Muscle layer of duodenum (tissue), 2 donors: ENCODE data around the gene DUSP2.

Experiments used
- H3K27ac ChIP-seq: one replicate; pipeline ENCODE4 v1.7.0; 2013; ENCODE audit warnings: mild to moderate bottlenecking, low read length
- H3K27me3 ChIP-seq: one replicate; pipeline ENCODE4 v1.7.0; 2013; ENCODE audit warnings: low read depth, mild to moderate bottlenecking, control low read depth, low read length
- H3K36me3 ChIP-seq, 2 donors: one replicate each; pipeline ENCODE4 v1.7.0; 2013; ENCODE audit warnings: low read length in 2 of 2, control low read depth in 1 of 2, mild to moderate bottlenecking in 1 of 2; ENCODE audit not compliant: insufficient read depth in 2 of 2, control insufficient read depth in 1 of 2
- H3K4me1 ChIP-seq, 2 donors: one replicate each; pipeline ENCODE4 v1.7.0; 2013; ENCODE audit warnings: low read length in 2 of 2, mild to moderate bottlenecking in 2 of 2, control low read depth in 1 of 2, moderate library complexity in 1 of 2; ENCODE audit not compliant: insufficient read depth in 2 of 2, control insufficient read depth in 1 of 2
- H3K4me3 ChIP-seq, 2 donors: one replicate each; pipeline ENCODE4 v1.7.0; 2013; ENCODE audit warnings: low read length in 2 of 2, low read depth in 1 of 2, mild to moderate bottlenecking in 1 of 2
- H3K9me3 ChIP-seq, 2 donors: one replicate each; pipeline ENCODE4 v1.7.0; 2013; ENCODE audit warnings: low read length in 2 of 2, control low read depth in 1 of 2, mild to moderate bottlenecking in 1 of 2; ENCODE audit not compliant: control insufficient read depth in 1 of 2
- donor health status: healthy.

Gene DUSP2

DNA sequence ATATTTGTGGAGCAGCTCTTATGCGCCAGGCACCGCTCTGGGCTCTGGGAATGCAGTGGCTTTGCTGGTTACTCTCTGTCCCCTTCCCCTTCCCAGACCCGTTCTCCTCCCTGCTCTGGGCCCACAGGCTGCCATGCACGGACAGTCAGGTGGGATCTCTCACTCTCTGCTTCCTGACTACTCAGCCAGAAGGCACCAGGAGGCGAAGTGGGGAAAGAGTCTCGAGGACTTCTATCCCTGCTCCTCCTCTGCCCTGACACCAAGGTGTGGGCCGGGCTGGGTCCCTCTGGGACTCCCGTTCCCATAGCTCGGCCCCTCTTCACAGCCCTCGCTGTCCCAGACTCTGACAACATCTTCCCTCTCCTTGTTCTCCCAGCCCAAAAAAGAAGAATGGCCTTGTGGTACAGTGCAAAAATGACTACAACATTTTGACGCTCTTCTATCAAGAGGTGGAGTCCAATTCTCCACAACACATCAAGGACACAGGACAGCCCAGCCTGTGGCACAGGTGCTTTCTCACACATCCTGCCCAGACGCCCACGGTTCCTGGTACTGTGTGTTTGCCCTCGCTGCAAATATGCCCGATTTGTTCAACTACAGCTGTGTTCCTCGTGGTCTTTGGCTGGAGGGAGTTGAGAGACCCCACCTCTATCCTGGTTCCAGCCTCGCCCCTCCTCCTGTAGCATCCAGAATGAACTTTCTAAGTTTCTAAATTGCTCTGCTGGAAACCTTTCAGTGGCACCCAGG, 14.0 kb upstream of the DUSP2 start:
- Histone ChIP-seq H3K4me1 (no peaks in the 10 kb centered on the region), H3K27me3 (no peaks in the 10 kb centered on the region), H3K27ac (no peak overlapping the region), H3K4me3 (no peak overlapping the region), H3K9me3 (peaks cover 0 to 3% of the 10 kb centered on the region in 2 donors), H3K36me3 (no peaks in the 10 kb centered on the region)

DNA sequence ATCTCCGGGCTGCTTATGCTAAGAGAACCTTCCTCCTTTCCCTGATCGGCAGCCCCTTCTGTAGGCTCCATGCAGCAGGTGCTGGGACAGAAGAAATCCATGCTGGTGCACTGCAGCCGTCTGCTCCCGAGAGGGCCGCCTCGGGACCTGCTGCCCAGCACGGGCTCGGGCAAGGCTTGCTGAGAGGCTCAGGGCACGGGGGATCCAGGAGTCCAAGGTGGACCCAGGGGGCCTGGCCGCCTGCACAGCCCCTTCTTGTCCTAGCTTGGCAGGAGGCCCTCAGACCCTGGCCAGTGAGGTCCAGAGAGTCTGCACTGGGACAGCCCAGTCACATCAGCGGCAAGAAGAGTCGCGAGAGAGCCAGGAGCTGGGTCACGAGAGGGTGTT, 13.3 kb upstream of the DUSP2 start:
- no peak overlapping the region for H3K27ac ChIP-seq
- no peak overlapping the region for H3K4me3 ChIP-seq
- H3K36me3 ChIP-seq: no peaks in the 10 kb centered on the region
- peaks cover 0 to 3% of the 10 kb centered on the region in 2 donors for H3K9me3 ChIP-seq
- H3K27me3 ChIP-seq: no peaks in the 10 kb centered on the region
- no peaks in the 10 kb centered on the region for H3K4me1 ChIP-seq

DNA sequence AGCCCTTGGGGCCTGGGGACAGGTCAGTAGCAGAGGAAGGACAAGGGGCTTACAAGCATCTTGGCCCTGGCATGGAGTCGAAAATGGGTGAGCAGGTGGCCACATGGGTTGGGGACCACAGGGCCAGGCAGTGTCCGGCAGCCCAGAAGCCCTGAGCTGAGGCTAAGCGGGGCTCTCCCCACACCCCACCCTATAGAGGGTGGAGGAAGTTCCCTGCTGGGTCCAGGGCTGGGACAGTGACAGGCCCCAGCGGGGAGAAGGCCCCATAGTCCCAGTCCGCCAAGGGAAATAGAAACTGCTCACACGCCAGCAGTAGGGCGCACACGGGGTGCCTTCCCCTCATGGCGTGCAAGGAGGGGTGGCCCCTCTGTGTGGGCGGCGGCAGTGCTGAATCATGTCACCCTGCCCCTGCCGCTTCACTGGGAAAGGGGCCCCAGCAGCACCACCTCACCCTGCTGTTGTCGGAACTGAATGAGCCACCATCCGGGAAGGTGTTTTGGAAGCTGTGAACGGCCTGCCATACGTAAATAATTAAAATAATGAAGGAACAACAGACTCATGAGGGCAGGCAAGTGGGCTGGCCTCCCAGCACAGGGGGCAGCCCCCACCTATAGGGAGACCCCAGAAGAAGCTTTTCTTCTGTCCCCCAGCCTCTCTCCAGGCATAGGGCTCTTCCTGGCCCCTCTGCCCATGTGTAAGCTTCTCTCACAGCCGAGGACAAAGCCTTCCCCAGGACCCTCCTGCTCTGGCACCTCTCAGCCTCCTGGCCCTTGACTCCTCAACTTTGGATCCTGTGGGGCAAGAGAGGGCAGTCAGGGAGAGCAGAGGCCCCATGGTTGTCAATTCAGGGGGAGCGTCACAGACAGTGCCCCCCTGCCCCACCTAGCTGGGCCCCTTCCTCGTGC, 12.7 kb upstream of the DUSP2 start:
- H3K36me3 ChIP-seq: no peaks in the 10 kb centered on the region
- no peak overlapping the region for H3K27ac ChIP-seq
- no peak overlapping the region for H3K4me3 ChIP-seq
- no peaks in the 10 kb centered on the region for H3K4me1 ChIP-seq
- peaks cover 0 to 3% of the 10 kb centered on the region in 2 donors for H3K9me3 ChIP-seq
- H3K27me3 ChIP-seq: no peaks in the 10 kb centered on the region

DNA sequence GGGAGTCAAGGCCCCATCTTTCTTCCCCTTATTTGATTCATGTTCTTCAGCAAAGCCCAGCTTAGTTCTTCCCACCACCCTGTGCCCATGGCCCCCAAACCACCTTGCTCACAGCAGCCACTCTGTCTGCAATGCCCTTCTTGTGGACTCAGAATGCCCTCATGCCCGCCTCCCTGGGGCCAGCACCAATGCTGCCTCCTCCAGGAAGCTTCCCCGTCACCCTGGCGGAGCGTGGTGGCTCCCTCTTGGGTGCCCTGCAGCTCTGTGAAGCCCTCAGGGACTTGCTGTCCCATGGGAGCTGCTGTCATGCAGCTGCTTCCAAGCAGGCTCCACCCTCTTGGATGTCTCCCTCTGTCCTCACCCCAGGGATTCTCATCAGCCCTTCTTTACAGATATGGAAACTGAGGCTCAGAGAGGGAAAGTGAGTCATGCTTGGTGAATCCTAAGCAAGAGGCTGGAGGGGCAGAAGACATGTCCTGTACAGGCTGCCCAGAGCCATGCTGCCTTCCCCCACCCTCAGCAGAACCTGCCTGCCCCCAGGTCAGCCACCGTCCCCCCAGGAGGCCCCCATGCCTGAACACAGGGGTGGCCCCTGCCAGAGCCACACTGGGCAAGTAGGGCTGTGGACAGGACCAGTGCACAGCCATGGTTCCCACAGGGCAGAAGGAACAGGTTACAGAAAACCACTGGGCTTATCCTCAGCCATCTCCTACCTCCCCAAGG, 11.8 kb upstream of the DUSP2 start:
- H3K27ac ChIP-seq: no peak overlapping the region
- no peak overlapping the region for H3K4me3 ChIP-seq

DNA sequence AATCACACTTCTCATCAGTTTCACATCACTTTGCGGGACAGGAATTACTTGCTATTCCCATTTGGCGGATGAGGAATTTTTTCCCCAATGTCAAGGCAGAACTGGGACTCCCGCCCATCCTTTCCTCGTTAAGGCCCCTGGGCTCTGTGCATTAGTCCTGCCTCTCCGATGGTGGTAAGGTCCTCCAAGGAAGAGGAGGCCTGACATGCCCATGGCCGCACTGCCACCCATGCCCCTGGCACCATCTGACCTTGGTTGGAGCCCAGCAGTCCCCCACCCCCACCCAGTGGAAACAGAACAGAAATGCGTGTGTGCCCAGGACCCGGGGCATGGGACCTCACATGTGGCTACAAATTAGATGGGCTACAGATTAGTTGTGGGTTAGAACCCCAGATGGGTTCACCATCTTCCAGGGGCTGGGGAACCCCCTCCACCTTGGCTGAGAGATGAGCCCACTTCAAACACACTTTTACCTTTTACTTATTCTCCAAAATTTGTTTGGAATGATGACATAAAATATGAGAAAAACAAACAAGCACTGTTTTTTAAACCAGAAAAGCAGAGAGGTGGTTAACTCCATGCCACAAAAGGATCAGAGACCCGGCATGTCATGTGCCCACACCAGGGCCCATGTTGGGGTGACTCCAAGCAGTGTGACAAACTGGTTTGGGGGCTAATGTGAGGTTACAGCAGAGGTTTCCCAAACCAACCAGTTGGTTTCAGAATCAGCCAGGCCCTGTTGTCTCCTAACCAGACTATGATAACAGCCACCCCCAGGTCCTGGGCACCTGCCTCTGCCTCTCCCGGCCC, 11.0 kb upstream of the DUSP2 start:
- Histone ChIP-seq H3K4me3 (no peak overlapping the region), H3K9me3 (peaks cover 0 to 3% of the 10 kb centered on the region in 2 donors), H3K36me3 (no peaks in the 10 kb centered on the region), H3K27ac (no peak overlapping the region), H3K27me3 (no peaks in the 10 kb centered on the region), H3K4me1 (no peaks in the 10 kb centered on the region)

More for the DNA sequence above, 11.8 kb upstream of the DUSP2 start:
- no peaks in the 10 kb centered on the region for H3K36me3 ChIP-seq
- no peaks in the 10 kb centered on the region for H3K4me1 ChIP-seq
- no peaks in the 10 kb centered on the region for H3K27me3 ChIP-seq
- peaks cover 0 to 3% of the 10 kb centered on the region in 2 donors for H3K9me3 ChIP-seq

DNA sequence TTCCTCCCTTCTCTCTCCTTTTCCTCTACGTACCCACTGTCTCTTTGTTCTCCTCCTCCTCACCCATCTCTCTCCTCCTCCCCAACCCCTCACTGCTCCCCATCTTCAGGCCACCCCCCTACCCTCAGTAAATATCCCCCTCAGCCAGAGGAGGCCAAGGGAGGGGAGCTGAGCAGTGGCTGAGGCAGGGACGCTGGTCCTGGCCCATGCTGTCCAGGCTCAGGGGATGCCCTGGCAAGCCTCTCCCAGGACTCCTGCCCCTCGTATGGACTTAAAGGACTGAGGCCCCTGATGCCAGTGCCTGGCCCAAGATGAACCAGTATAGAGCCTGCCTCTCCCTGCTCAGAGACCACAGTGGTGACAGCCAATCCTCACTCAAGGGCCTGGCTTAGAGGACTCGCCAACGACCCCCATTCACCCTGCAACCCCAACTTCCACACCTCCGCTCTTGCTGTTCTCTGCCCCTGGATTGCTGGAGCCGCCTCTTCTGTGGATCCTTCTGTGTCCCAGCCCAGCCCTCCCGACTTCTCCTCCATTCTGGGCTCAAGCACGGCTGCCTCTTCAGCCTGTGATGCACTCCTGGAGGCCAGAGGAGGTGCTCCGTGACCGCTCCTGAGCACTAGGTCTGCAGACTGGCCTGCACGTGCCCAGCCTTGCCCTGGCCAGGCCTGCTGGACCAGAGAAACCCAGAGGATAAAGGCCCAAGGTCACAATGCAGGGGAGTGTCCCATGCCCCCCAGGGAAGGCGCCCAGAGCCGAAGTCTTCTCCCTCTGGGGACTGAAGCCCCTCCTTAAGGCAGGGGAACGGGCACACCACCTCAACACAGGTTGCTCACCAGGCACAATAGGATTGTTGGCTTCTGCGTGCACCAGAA, 9.5 kb upstream of the DUSP2 start:
- no peak overlapping the region for H3K27ac ChIP-seq
- H3K27me3 ChIP-seq: no peaks in the 10 kb centered on the region
- H3K9me3 ChIP-seq: no peaks in the 10 kb centered on the region
- no peaks in the 10 kb centered on the region for H3K36me3 ChIP-seq
- no peak overlapping the region for H3K4me3 ChIP-seq
- H3K4me1 ChIP-seq: no peaks in the 10 kb centered on the region

DNA sequence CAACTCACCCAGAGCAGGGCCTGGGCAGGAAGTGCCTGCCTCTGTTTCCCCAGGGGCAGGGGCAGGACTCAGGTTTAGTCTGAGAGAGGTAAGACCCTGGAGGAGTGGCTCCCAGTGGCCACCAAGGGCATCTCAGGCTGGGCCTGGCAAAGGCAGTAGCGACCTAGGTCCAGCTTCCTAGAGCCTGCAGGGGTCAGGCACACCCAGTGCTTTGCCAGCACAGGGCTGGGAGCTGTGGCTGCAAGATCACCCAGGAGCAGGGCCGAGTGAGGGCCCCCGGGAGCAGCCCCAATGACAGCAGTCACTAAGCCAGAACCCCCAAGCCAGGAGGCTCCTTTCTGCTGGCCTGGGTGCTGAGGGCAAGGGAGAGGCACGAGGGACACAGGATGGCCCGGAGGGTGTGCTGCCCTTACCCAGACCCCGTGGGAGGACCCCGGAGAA, 8.8 kb upstream of the DUSP2 start:
- Histone ChIP-seq H3K27me3 (no peaks in the 10 kb centered on the region), H3K9me3 (no peaks in the 10 kb centered on the region), H3K4me1 (no peaks in the 10 kb centered on the region), H3K4me3 (no peak overlapping the region), H3K27ac (no peak overlapping the region), H3K36me3 (no peaks in the 10 kb centered on the region)

DNA sequence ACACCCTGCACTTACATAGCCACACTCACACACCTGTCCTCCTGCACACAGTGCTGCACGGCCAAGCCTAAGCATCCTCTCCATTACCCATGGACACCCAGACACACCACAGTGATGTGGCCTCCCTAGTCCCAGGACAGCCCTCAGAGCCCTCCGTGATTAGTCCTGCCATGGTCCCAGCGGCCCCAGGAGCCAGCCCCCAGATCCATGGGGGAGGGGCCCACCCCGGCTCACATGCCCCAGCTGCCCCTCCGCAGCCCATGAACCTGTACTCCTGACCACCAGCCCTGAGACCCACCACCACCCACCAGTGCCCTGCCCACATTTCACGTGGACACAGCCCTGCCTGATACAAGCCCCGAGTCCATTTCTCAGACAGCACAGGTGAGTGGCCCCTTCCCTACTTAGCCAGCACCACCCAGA, 8.1 kb upstream of the DUSP2 start:
- Histone ChIP-seq H3K27ac (no peak overlapping the region), H3K4me1 (peaks cover 0 to under 1% of the 10 kb centered on the region in 2 donors), H3K27me3 (no peaks in the 10 kb centered on the region), H3K4me3 (no peak overlapping the region), H3K36me3 (no peaks in the 10 kb centered on the region), H3K9me3 (no peaks in the 10 kb centered on the region)

DNA sequence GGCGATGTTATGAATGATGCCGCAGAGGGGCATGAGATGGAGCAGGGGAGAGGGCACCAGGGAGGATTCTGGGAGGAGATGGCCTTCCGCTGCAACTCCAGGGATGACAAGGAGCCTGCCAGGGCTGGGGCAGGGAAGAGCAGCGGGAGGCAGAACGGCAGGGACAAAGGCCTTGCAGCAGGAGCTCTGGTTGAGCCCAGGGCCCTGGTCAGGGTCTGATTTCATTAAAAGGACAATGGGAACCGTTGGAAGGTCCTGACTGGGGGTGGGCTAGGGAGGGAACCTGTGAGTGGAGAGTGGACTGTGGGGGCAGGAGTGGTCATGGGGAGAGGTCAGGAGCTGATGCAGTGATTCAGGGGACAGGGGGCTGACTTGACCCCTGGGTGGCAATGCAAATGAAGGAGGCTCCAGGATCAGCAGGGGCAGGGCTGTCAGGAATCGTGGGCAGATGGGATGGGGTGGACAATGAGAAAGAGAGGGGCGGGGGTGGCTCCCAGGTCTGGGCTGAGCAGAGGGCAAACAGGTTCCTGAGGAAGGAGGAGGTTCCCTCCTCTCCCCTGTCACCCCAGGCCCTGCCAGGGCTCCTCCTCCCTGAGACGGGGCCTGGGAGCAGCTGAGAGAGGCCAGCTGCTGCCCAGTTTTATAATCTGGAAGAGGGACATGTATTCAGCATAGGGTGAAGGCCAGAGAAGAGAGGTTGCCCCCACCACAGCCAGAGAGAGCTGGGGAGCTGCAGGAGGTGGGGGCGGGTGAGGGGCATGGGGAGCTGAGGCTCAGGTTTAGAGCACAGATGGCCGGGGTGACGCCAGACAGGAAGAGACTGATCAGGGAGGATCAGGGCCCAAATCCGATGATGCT, 7.3 kb upstream of the DUSP2 start:
- H3K27me3 ChIP-seq: no peaks in the 10 kb centered on the region
- no peaks in the 10 kb centered on the region for H3K9me3 ChIP-seq
- no peak overlapping the region for H3K27ac ChIP-seq
- H3K36me3 ChIP-seq: no peaks in the 10 kb centered on the region
- peaks cover 0 to 6% of the 10 kb centered on the region in 2 donors for H3K4me1 ChIP-seq
- H3K4me3 ChIP-seq: no peak overlapping the region
